Posterior vena cava (tissue), 2 donors: ENCODE data around the gene RUNX2. TPM values are rescaled to one million over a fixed set of nuclear protein-coding genes. Genes with fewer than 3 reads are reported as not detected.

Experiments
- total RNA-seq, 2 donors: library from RNA; stranded (reverse); fragmentation: NEBNext Ultra II Directional; extraction: Animal tissue kit (Norgen Biotek cat#: 25700); gene quantifications; one replicate each; pipeline ENCODE4 v1.2.1, GENCODE V29; 2021
- donor health status: DM: yes; HTN: yes; CAD: no.
- donor health status: DM: yes; HTN: yes; CAD: no.

RUNX2 gene
- total RNA-seq, 2 donors from 2014 or later, result 0.83 to 1.00 TPM

Other genes with a start within 250 kb of the RUNX2 start
- 10 to 100 TPM in 1 of 2 donors, 1 to 10 TPM in 1; 7.9 to 10.3 TPM for gene SUPT3H, start 49.6 kb downstream of the RUNX2 start, total RNA-seq